Stimulated activated CD8-positive, alpha-beta memory T cell treated with anti-CD3 and anti-CD28 coated beads, Interleukin-4, amount 100 ng/mL, for 4 hours (primary cell): ENCODE results near the gene FHIT.
"Not testable (repeated sequence)": the region's sequence is repeated elsewhere in the genome, so short reads cannot be mapped to it uniquely, and the experiment has no call there.

Source experiments
- DNase-seq, 2 donors: peaks; one replicate each; pipeline ENCODE4 v3.0.0-alpha.2; 2020; ENCODE audit warnings: low read depth in 2 of 2, low spot score in 1 of 2

FHIT gene

GRCh38 chr3:61008153-61008997 is 242.9 kb downstream of the FHIT start:
- no peak for DNase-seq

DNA sequence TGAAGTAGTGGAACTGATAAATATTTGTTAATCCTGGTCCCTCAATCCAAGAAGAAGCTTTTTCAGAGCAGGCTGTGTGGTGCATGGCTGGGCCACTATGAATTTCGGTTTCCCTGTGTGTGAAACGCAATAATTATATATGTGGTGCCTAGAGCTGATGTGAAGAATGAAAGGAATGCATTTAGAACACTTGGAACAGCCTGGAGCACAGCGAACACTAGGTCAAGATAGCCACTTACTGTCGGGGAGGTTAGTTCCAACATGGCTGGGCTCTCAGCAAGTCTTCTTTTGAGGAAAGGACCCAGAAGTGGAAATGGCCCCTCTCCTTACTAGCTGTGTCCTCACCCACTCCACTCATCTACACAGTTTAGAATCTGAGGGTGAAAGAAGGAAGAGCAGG is 245.7 kb downstream of the FHIT start:
- DNase-seq: no peak

- no peak for DNase-seq
Observed at GRCh38 chr3:60998858-60999257, 252.4 kb downstream of the FHIT start.

DNA sequence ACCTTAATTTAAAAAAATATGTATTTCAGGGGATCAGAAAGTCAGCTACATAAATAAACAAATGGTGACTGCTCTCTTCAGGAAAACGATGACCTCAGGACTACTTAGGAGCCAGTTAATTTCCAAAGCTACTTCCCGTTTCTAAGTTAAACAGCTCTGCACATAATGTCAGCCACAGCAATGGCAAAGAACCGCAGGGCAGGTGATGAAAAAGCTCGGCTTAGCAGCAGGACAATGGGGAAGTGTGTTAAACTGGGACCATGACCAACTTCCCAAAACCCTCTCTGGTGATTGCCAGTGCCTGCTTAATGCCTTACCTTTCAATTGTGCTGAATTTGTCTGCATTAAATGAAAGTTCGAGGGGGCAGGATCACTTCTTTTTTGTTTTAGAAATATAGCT is 258.9 kb downstream of the FHIT start:
- DNase-seq: no peak

DNA sequence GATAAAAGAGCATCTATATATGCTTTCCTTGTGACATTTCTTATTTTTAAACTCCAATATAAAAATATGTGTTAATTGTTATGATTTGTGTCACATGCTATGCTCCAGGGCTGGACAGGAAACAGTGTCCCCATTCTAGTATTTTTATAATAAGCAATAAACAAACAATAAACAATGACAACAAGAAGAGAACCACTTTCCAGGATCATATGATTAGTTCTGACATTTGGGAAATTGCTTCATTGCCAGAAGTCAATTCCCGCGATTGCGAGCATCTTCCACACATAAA is 260.9 kb downstream of the FHIT start:
- no peak for DNase-seq

DNA sequence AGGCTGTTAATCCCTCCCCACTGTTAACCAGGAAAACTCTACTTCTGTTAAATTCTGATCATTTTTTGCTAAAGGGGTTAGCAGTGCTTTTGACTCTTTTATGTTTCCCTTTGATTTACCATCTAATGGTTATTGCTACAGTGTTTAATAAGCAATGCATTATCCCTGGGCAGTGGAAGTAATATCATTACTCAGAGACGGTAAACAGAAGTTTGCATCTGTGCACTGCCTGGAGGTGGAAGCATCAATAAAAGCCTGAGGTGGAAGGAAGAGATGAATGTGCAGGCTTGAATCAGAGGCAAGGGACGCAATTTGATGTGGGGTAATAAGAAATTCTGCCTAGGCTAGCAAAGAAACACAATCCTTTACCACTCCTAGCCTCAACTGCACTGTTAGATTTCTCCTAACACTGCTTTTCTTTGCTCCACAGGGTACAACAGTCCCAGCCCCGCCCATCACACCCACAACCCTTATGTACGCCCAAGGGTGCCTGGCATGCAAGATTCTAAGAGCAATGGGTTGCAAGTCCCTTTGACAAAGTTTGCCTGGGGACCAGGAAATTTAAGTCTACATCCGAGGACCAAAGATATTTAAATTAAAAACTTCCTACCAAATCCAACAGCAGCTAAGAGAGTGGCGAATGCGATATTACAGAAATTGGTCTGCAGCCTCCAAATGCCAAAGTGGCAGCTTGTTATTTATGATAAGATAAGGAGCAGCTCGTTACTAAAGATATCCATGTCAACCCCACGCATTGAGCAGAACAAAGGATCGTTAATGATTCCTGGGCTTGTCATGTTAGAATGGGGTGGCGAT is 261.4 kb downstream of the FHIT start:
- no peak for DNase-seq

DNA sequence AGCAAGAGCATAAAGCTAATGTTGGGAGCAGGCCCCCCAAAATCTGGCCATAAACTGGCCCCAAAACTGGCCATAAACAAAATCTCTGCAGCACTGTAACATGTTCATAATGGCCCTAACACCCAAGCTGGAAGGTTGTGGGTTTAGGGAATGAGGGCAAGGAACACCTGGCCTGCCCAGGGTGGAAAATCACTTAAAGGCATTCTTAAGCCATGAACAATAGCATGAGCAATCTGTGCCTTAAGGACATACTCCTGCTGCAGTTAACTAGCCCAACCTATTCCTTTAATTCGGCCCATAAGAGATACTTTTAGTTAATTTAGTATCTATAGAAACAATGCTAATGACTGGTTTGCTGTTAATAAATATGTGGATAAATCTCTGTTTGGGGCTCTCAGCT is 264.1 kb downstream of the FHIT start:
- DNase-seq: not testable (repeated sequence)

GRCh38 chr3:60986552-60986951 is 264.7 kb downstream of the FHIT start:
- DNase-seq: no peak

GRCh38 chr3:60983906-60984305 is 267.3 kb downstream of the FHIT start:
- DNase-seq: no peak

DNA sequence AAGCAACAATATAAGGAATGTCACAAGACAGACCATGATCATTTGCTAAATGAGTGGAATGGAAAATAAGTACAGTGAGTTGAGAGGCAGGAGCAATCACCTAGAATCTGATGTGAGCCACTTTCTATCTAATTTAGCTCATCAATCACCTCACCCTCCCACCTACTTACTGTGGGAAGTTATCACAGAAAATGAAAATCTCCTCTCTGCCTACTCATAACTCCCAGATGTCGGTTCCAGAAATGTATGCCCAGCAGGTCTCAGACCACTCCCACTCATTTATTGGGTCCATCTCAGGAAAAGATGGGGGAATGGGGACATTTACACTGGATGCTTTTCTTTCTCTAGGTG is 270.9 kb downstream of the FHIT start:
- DNase-seq: no peak

DNA sequence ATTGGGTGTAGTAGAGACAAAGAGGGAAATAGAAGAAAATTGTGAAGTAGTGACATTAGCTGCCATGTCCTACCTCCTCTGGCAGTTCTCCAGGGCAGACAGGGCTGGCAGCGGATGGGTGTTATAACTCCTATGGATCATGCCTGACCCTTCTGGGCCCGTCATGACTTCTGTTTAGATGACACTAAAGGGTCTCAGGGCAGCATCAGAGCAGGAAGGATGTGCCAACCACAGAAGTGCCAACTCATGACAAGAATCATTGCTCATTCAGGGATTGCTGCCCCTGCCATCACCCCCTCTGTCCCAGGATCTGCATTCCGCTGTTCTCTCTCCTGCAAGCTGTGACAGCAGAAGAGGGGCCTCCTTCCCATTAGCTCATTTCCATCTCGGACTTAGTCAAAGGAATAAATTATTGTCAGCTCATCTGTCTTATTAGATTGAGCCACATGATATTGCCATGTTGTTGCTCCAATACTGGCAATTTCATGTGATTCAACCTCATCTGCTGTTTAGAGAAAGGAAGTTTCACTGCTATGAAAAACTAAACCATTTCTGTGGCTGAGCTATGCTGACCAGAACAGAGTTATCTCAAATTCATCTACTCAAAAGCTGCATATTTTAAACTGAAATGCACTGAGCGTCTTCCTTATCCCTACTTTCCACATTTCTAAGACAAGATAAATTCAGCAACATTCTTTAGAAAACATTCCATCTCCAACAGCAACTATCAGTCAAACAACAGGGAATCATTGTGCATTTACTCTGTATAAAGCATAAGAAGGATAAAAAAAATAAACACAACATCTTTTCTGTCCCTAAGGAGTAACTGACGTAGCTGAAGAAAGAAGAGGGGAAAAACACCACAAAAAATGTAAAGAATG is 271.6 kb downstream of the FHIT start:
- no peak for DNase-seq

DNA sequence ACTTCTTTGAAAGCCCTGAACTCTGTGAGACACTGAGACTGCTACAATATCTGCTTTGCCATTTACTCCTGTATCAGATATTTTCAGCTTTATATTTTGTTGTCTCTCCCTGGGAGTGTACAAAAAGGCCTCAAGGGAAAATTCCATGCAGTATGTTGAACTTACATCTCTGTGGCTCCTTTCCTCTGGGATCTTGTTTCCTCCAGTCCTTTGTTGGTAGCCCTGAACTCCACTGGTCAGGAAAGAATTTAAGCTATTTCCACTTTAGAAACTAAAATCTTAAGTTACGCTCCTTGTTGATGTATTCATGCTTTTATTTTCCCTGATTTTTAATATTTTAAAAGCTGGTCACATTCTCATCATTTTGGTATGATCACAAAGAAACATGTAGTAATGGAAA is 277.9 kb downstream of the FHIT start:
- no peak for DNase-seq

- DNase-seq: no peak
Observed at GRCh38 chr3:60972599-60972998, 278.7 kb downstream of the FHIT start.

DNA sequence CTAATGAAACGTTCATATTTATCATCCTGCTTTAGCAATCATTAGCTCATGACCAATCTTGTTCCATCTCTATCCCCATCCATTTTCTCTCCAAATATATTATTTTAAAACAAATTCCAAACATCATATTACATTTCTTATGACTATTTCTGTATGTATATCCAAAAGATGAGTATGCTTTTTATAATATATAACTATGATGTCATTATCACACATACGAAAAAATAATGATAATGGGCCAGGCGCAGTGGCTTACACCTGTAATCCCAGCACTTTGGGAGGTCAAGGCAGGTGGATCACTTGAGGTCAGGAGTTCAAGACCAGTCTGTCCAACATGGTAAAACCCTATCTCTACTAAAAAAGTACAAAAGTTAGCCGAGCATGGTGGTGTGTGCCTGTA is 280.4 kb downstream of the FHIT start:
- no peak for DNase-seq

DNA sequence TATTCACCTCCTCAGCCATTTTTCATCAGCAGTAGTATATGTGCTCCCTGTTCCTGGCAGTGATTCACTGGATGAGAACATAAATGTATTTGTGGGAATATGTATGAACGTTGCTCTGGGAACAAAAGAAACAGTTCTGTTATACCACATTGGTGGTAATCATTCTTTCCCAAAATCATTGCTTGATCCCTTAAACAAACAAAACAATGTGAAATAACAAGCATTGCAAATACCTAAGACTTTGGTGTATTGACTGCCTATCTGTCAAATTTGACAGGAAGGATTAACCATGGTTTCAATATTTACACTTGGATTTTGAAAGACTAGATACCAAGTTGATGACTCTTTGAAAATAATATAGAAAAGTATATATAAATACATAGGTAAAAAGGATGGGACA is 284.1 kb downstream of the FHIT start:
- DNase-seq: no peak

- no peak for DNase-seq
Observed at GRCh38 chr3:60957541-60957940, 293.7 kb downstream of the FHIT start.

GRCh38 chr3:60956729-60957128 is 294.5 kb downstream of the FHIT start:
- DNase-seq: no peak

GRCh38 chr3:60955034-60955433 is 296.2 kb downstream of the FHIT start:
- DNase-seq: no peak

DNA sequence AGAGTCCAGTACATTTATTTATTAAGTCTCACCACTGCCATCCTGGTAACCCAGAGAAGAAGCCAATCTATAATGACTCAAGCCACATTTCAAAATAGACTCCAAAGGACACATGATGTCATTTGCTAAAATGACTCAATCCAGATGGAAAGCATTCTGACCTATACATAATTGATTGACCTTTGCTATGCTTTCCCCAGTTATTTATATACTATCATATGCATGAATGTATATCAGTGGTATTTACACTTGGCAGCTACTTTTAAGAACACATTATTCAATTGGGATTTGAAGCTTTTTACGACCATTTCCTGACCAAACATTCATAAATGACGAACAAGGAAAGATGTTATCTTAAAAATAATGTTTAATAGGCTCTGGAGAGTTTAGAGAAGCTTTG is 297.2 kb downstream of the FHIT start:
- DNase-seq: no peak

DNA sequence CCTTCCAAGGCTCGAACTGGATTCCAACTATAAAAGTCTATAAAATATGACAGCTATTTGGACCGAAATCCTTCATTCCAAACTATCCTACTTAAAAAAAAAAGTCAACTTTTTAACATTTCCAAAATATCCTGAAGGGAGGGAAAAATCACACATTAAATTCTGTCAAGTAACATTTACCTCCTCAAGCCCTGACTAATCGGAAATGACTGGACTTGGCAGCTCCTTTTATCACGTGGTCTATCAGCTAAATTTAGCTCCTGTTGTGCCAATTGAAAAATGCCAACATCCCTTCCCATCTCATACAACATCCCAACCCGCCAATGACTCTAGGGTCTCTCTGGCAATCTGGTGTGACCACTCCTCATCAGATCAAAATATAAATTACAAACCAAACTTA is 297.9 kb downstream of the FHIT start:
- DNase-seq: no peak

GRCh38 chr3:60952055-60952454 is 299.2 kb downstream of the FHIT start:
- no peak for DNase-seq

GRCh38 chr3:60949146-60949545 is 302.1 kb downstream of the FHIT start:
- DNase-seq: no peak
